ENCODE results near the gene CYP19A1.

DNA sequence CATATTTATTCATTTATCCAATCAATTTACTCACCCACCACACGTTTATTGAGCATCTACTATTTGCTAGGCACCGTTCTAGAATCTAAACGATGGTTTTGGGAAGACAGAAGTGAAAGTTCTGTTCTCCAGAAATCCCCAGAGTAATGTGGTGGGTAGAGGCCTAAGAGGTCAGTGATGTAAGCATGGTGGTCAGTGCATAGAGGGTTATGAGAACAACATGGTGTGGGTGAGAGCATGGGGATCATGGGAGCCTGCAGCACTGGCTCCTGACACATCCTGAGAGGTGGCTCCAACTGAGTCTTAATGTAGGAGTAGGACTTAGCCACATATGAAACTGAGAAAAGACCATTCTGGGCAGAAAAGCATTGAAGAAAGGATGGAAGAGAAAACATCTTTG is 158.4 kb downstream of the CYP19A1 start:
- TF ChIP-seq POLR2A (IDR thresholded peaks at IDR 0.05) (no peak), POLR2AphosphoS5 (IDR thresholded peaks at IDR 0.05) (no peak)
- TF ChIP-seq, protein P1, sequence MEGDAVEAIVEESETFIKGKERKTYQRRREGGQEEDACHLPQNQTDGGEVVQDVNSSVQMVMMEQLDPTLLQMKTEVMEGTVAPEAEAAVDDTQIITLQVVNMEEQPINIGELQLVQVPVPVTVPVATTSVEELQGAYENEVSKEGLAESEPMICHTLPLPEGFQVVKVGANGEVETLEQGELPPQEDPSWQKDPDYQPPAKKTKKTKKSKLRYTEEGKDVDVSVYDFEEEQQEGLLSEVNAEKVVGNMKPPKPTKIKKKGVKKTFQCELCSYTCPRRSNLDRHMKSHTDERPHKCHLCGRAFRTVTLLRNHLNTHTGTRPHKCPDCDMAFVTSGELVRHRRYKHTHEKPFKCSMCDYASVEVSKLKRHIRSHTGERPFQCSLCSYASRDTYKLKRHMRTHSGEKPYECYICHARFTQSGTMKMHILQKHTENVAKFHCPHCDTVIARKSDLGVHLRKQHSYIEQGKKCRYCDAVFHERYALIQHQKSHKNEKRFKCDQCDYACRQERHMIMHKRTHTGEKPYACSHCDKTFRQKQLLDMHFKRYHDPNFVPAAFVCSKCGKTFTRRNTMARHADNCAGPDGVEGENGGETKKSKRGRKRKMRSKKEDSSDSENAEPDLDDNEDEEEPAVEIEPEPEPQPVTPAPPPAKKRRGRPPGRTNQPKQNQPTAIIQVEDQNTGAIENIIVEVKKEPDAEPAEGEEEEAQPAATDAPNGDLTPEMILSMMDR (IDR thresholded peaks at IDR 0.05), result no peak
